ENCODE data around the gene FAM228B. TPM values are rescaled to one million over a fixed set of nuclear protein-coding genes. Genes with fewer than 3 reads are reported as not detected.

FAM228B gene
- total and polyA plus RNA-seq, 9 of the 15 experiments (the other 6 are each of a cell fraction or from before 2014, with no cell fraction given) = 1.1 to 3.7 (median 2.6) TPM

DNA sequence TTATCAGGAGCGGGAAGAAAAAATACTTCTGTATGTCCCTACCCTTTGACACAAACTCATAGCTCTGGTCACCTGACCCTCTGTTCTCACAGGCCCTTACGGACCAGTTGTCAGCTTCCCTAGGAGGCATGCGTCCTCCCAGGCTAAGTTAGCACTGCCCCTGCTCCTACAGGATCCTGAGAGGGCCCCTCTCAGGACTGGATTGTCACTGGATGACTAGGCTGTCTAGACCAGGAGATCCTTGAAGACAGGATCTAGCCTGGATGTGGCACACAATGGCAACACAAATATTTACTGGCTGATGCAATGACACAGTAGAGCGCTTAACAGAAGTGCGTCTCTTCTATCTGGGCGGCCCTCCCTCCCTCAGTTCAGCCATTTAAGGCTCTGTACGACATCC is 59.2 kb downstream of the FAM228B start (continued):
- TF ChIP-seq, protein P1, sequence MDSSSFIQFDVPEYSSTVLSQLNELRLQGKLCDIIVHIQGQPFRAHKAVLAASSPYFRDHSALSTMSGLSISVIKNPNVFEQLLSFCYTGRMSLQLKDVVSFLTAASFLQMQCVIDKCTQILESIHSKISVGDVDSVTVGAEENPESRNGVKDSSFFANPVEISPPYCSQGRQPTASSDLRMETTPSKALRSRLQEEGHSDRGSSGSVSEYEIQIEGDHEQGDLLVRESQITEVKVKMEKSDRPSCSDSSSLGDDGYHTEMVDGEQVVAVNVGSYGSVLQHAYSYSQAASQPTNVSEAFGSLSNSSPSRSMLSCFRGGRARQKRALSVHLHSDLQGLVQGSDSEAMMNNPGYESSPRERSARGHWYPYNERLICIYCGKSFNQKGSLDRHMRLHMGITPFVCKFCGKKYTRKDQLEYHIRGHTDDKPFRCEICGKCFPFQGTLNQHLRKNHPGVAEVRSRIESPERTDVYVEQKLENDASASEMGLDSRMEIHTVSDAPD (CRISPR knock-in tag; IDR thresholded peaks at IDR 0.05) = no peak
- no peak for TF ChIP-seq ZFP30 (CRISPR knock-in tag; IDR thresholded peaks at IDR 0.05; ENCODE audit: borderline replicate concordance)
- no peak for TF ChIP-seq POU5F1 (IDR thresholded peaks at IDR 0.05; ENCODE audit: borderline replicate concordance, low read depth, low read length, partially characterized antibody)
- TF ChIP-seq KLF13 (tag; IDR thresholded peaks at IDR 0.05; ENCODE audit: borderline replicate concordance, low read depth) = no peak
- TF ChIP-seq, protein P2, sequence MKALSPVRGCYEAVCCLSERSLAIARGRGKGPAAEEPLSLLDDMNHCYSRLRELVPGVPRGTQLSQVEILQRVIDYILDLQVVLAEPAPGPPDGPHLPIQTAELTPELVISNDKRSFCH (CRISPR knock-in tag; IDR thresholded peaks at IDR 0.05) = no peak
- TF ChIP-seq, protein P2 (tag; IDR thresholded peaks at IDR 0.05) = no peak
- no peak for TF ChIP-seq CBX5 (IDR thresholded peaks at IDR 0.05; ENCODE audit: borderline replicate concordance, low read depth)
- TF ChIP-seq GABPB1 (CRISPR knock-in tag; IDR thresholded peaks at IDR 0.05) = no peak
- no peak for TF ChIP-seq ARID1B (IDR thresholded peaks at IDR 0.05)
- TF ChIP-seq, protein P3, sequence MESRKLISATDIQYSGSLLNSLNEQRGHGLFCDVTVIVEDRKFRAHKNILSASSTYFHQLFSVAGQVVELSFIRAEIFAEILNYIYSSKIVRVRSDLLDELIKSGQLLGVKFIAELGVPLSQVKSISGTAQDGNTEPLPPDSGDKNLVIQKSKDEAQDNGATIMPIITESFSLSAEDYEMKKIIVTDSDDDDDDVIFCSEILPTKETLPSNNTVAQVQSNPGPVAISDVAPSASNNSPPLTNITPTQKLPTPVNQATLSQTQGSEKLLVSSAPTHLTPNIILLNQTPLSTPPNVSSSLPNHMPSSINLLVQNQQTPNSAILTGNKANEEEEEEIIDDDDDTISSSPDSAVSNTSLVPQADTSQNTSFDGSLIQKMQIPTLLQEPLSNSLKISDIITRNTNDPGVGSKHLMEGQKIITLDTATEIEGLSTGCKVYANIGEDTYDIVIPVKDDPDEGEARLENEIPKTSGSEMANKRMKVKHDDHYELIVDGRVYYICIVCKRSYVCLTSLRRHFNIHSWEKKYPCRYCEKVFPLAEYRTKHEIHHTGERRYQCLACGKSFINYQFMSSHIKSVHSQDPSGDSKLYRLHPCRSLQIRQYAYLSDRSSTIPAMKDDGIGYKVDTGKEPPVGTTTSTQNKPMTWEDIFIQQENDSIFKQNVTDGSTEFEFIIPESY (CRISPR knock-in tag; IDR thresholded peaks at IDR 0.05) = peak; percentile 90
- no peak for TF ChIP-seq EZH2 (IDR thresholded peaks at IDR 0.05; ENCODE audit: borderline replicate concordance, low read depth, low read length)
- no peak for TF ChIP-seq GATA2 (CRISPR knock-in tag; IDR thresholded peaks at IDR 0.05)
- TF ChIP-seq ZNF507 (tag; conservative IDR thresholded peaks at IDR 0.05) = no peak
- no peak for TF ChIP-seq PCBP1 (IDR thresholded peaks at IDR 0.05; ENCODE audit: low read depth, low read length, poor library complexity, severe bottlenecking)
- TF ChIP-seq, protein P4, sequence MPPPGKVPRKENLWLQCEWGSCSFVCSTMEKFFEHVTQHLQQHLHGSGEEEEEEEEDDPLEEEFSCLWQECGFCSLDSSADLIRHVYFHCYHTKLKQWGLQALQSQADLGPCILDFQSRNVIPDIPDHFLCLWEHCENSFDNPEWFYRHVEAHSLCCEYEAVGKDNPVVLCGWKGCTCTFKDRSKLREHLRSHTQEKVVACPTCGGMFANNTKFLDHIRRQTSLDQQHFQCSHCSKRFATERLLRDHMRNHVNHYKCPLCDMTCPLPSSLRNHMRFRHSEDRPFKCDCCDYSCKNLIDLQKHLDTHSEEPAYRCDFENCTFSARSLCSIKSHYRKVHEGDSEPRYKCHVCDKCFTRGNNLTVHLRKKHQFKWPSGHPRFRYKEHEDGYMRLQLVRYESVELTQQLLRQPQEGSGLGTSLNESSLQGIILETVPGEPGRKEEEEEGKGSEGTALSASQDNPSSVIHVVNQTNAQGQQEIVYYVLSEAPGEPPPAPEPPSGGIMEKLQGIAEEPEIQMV (tag; conservative IDR thresholded peaks at IDR 0.05; ENCODE audit: low read depth) = no peak
